ENCODE data around the gene PDE5A. TPM values are rescaled to one million over a fixed set of nuclear protein-coding genes. Genes with fewer than 3 reads are reported as not detected.
"Not testable (repeated sequence)": the region's sequence is repeated elsewhere in the genome, so short reads cannot be mapped to it uniquely, and the experiment has no call there.

PDE5A gene
- total RNA-seq, 5 donors from 2014 or later (not counting 1 experiment from before 2014, with no cell fraction given), result 1.1 to 2.3 (median 1.6) TPM

DNA sequence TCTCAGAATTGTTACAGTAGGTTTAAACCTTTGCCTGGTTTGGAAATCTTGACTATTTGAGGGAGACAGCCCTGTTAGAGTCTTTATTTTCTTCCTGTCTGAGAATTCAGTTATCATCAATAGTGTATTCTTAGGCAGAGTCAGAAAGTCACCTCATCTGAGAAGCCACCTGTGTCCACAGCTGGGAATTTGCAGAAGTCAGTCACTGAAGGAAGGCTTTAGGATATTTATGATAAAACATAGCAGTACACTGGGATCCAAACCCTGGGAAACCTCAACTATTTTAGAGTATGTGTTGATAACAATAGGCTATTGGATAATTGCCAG is 157.9 kb downstream of the PDE5A start:
- H3K27me3 Mint-ChIP-seq; H3K4me3 Mint-ChIP-seq; CTCF ChIA-PET; H3K9me3 ChIP-seq; POLR2A ChIA-PET; DNase-seq; H3K4me3 ChIP-seq (ENCODE audit: control insufficient read depth in 1 of 2, extremely low read depth in 1 of 2, low read length in 1 of 2); H3K27me3 ChIP-seq (replicated peaks in 1 of 2; ENCODE audit: control insufficient read depth in 2 of 2, extremely low read depth in 1 of 2, insufficient read depth in 2 of 2, low read length in 1 of 2); ATAC-seq (replicated peaks in 1 of 4); H3K27ac ChIP-seq (ENCODE audit: low read length); H3K4me1 ChIP-seq (ENCODE audit: control insufficient read depth in 1 of 2, extremely low read depth in 1 of 2, insufficient read depth in 2 of 2, low read length in 2 of 2); H3K4me1 Mint-ChIP-seq; H3K27ac Mint-ChIP-seq; H3K9me3 Mint-ChIP-seq: not testable (repeated sequence)
- peaks cover 41% of the 10 kb centered on the region for H3K36me3 Mint-ChIP-seq
- H3K36me3 ChIP-seq (ENCODE audit: control insufficient read depth in 2 of 2, extremely low read depth in 1 of 2, insufficient read depth in 1 of 2, low read length in 1 of 2), result peaks cover 0 to 25% of the 10 kb centered on the region in 2 donors

- H3K27me3 Mint-ChIP-seq; DNase-seq; H3K4me3 ChIP-seq (ENCODE audit: control insufficient read depth in 1 of 2, extremely low read depth in 1 of 2, low read length in 1 of 2); H3K27me3 ChIP-seq (replicated peaks in 1 of 2; ENCODE audit: control insufficient read depth in 2 of 2, extremely low read depth in 1 of 2, insufficient read depth in 2 of 2, low read length in 1 of 2); H3K4me3 Mint-ChIP-seq; H3K4me1 ChIP-seq (ENCODE audit: control insufficient read depth in 1 of 2, extremely low read depth in 1 of 2, insufficient read depth in 2 of 2, low read length in 2 of 2); H3K4me1 Mint-ChIP-seq; H3K27ac Mint-ChIP-seq; CTCF ChIA-PET; H3K9me3 ChIP-seq; POLR2A ChIA-PET; H3K9me3 Mint-ChIP-seq; H3K27ac ChIP-seq (ENCODE audit: low read length): not testable (repeated sequence)
- peak in 1 of 4 experiments; percentile 55 for ATAC-seq (replicated peaks in 1 of 4)
- 60% methylated on average over 1 of the region's 2 CpGs for WGBS (ENCODE audit: insufficient coverage)
- peaks cover 0 to 22% of the 10 kb centered on the region in 2 donors for H3K36me3 ChIP-seq (ENCODE audit: control insufficient read depth in 2 of 2, extremely low read depth in 1 of 2, insufficient read depth in 1 of 2, low read length in 1 of 2)
- H3K36me3 Mint-ChIP-seq, result peaks cover 41% of the 10 kb centered on the region
Observed at GRCh38 chr4:119470021-119470736, 158.4 kb downstream of the PDE5A start.

DNA sequence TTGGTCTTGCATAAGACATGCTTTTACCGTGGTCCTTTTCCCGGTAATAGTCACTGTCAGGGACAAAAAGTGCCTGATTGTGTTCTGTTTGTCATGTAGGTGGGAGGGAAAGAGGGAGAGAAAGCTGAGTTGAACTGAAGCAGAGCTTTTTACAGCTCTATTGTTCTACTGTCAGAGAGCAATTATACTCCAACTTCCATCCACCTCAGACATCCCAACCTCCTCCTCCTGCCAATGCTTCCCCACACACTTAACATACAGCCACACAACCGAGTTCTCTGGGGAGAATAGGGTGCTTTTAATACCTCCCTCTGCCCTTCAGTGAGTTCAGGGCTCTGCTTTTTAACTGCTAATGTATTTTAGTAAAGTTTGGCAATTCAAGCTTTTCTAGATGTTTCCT is 159.6 kb downstream of the PDE5A start:
- H3K4me3 Mint-ChIP-seq; H3K4me1 ChIP-seq (ENCODE audit: control insufficient read depth in 1 of 2, extremely low read depth in 1 of 2, insufficient read depth in 2 of 2, low read length in 2 of 2); H3K9me3 Mint-ChIP-seq; H3K27ac ChIP-seq (ENCODE audit: low read length); H3K9me3 ChIP-seq; POLR2A ChIA-PET; H3K27me3 ChIP-seq (replicated peaks in 1 of 2; ENCODE audit: control insufficient read depth in 2 of 2, extremely low read depth in 1 of 2, insufficient read depth in 2 of 2, low read length in 1 of 2); H3K4me3 ChIP-seq (ENCODE audit: control insufficient read depth in 1 of 2, extremely low read depth in 1 of 2, low read length in 1 of 2); H3K4me1 Mint-ChIP-seq; H3K27me3 Mint-ChIP-seq; ATAC-seq (replicated peaks in 1 of 4); H3K27ac Mint-ChIP-seq; DNase-seq; CTCF ChIA-PET: not testable (repeated sequence)
- peaks cover 38% of the 10 kb centered on the region for H3K36me3 Mint-ChIP-seq
- WGBS (ENCODE audit: insufficient coverage), result no CpG with 5 or more reads among the region's 3 CpGs
- H3K36me3 ChIP-seq (ENCODE audit: control insufficient read depth in 2 of 2, extremely low read depth in 1 of 2, insufficient read depth in 1 of 2, low read length in 1 of 2), result peaks cover 0 to 19% of the 10 kb centered on the region in 2 donors

GRCh38 chr4:119462733-119463132 is 165.9 kb downstream of the PDE5A start:
- H3K36me3 ChIP-seq (ENCODE audit: control insufficient read depth in 2 of 2, extremely low read depth in 1 of 2, insufficient read depth in 1 of 2, low read length in 1 of 2); H3K27me3 Mint-ChIP-seq; H3K4me3 Mint-ChIP-seq; H3K9me3 ChIP-seq; H3K27ac ChIP-seq (ENCODE audit: low read length); H3K4me1 ChIP-seq (ENCODE audit: control insufficient read depth in 1 of 2, extremely low read depth in 1 of 2, insufficient read depth in 2 of 2, low read length in 2 of 2); H3K27me3 ChIP-seq (replicated peaks in 1 of 2; ENCODE audit: control insufficient read depth in 2 of 2, extremely low read depth in 1 of 2, insufficient read depth in 2 of 2, low read length in 1 of 2); H3K9me3 Mint-ChIP-seq; CTCF ChIA-PET; H3K4me3 ChIP-seq (ENCODE audit: control insufficient read depth in 1 of 2, extremely low read depth in 1 of 2, low read length in 1 of 2); H3K4me1 Mint-ChIP-seq; POLR2A ChIA-PET: not testable (repeated sequence)
- H3K27ac Mint-ChIP-seq, result peak overlapping the region; percentile 41 to 43
- DNase-seq (peak in 28 of 35 experiments; percentile 9 to 61 (median 32)), ATAC-seq (replicated peaks in 1 of 4) (peak in 1 of 4 experiments; percentile 38)
- WGBS (ENCODE audit: insufficient coverage), result no CpG with 5 or more reads among the region's 3 CpGs
- peaks cover 21% of the 10 kb centered on the region for H3K36me3 Mint-ChIP-seq

- Mint-ChIP-seq H3K4me3 (peak overlapping the region; percentile 89 to 90 (median 90)), H3K27ac (peak overlapping the region in 1 of 2 donors; percentile 39), H3K4me1 (peaks cover 7 to 18% (median 14%) of the 10 kb centered on the region in 3 donors)
- Histone ChIP-seq H3K4me3 (ENCODE audit: control insufficient read depth in 1 of 2, extremely low read depth in 1 of 2, low read length in 1 of 2) (peak overlapping the region in 1 of 2 donors; percentile 38), H3K4me1 (ENCODE audit: control insufficient read depth in 1 of 2, extremely low read depth in 1 of 2, insufficient read depth in 2 of 2, low read length in 2 of 2) (peaks cover 0 to 14% of the 10 kb centered on the region in 2 experiments)
- not testable (repeated sequence) for ATAC-seq (replicated peaks in 1 of 4); H3K36me3 ChIP-seq (ENCODE audit: control insufficient read depth in 2 of 2, extremely low read depth in 1 of 2, insufficient read depth in 1 of 2, low read length in 1 of 2); DNase-seq; H3K27me3 Mint-ChIP-seq; H3K9me3 Mint-ChIP-seq; H3K36me3 Mint-ChIP-seq; H3K27ac ChIP-seq (ENCODE audit: low read length); H3K27me3 ChIP-seq (replicated peaks in 1 of 2; ENCODE audit: control insufficient read depth in 2 of 2, extremely low read depth in 1 of 2, insufficient read depth in 2 of 2, low read length in 1 of 2); H3K9me3 ChIP-seq
- 81% methylated on average over 8 of the region's 18 CpGs for WGBS (ENCODE audit: insufficient coverage)
- POLR2A ChIA-PET, result interaction anchor here (0.6 to 1.7 kb wide), 2 partner anchors 155 to 1617 kb away, joined by 6 to 10 read pairs; a partner anchor contains a TSS
- CTCF ChIA-PET, result interaction anchor here in 1 of 2 donors (0.6 kb wide), 1 partner anchor 1742 kb away, joined by 3 read pairs; no protein-coding TSS in a partner anchor
Observed at GRCh38 chr4:119455734-119456133, 172.9 kb downstream of the PDE5A start.

DNA sequence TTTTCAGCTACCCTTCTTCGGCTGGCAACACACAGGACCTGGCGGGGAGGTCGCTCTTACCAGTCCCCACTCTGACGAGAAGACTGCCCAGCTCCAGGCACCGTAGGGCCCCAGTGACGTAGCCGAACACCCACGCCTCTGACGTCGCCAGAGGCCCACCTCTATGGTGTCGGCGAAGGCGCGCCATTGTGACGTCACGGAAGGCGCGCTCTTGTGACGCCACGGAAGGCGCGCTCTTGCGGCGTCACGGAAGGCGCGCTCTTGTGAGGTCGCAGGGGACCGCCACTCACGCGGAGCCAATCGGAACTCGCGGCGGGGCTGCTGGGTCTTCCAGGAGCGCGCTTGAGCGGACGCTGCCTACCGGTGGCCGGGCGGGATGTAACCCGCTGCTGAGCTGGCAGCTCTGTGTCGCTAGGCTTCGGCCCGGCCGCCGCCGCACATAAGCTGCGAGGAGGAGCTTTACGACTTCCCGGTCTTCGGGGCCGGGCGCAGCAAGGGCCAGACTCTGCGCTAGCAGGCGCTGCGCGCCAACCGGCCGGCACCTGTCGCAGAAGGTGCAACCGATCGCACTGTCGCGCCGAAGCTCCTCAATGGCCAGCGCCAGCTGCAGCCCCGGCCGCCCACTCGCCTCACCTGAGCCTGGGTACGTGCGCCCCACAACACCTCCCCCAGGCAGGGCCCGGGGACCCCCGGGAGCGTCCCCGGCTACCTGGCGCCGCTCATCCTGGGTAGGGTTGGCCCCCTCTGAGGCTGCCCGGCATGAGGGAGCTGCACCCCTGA is 173.9 kb downstream of the PDE5A start:
- CTCF ChIA-PET, result interaction anchor here in 1 of 2 donors (0.6 to 1.1 kb wide), 3 partner anchors 413 to 1744 kb away, joined by 3 to 4 read pairs (median 3); no protein-coding TSS in a partner anchor
- DNase-seq (peak; percentile 82 to 100 (median 93)), ATAC-seq (replicated peaks in 1 of 4) (peak; percentile 97 to 99 (median 98))
- not testable (repeated sequence) for H3K27me3 ChIP-seq (replicated peaks in 1 of 2; ENCODE audit: control insufficient read depth in 2 of 2, extremely low read depth in 1 of 2, insufficient read depth in 2 of 2, low read length in 1 of 2); H3K36me3 Mint-ChIP-seq; H3K9me3 Mint-ChIP-seq; H3K27me3 Mint-ChIP-seq; H3K9me3 ChIP-seq; H3K36me3 ChIP-seq (ENCODE audit: control insufficient read depth in 2 of 2, extremely low read depth in 1 of 2, insufficient read depth in 1 of 2, low read length in 1 of 2)
- H3K27ac Mint-ChIP-seq, result peak overlapping the region; percentile 96 to 99
- under 1% methylated on average over 68 of the region's 80 CpGs for WGBS (ENCODE audit: insufficient coverage)
- H3K4me1 Mint-ChIP-seq, result peaks cover 7 to 18% (median 14%) of the 10 kb centered on the region in 3 donors
- H3K4me3 ChIP-seq (ENCODE audit: control insufficient read depth in 1 of 2, extremely low read depth in 1 of 2, low read length in 1 of 2), result peak overlapping the region; percentile 62 to 65
- POLR2A ChIA-PET, result interaction anchor here (0.6 to 1.7 kb wide), 5 partner anchors 154 to 1618 kb away, joined by 3 to 13 read pairs (median 6); partner anchors contain the start of gene USP53 (in 1 of the 2)
- peak overlapping the region; percentile 95 for H3K27ac ChIP-seq (ENCODE audit: low read length)
- H3K4me1 ChIP-seq (ENCODE audit: control insufficient read depth in 1 of 2, extremely low read depth in 1 of 2, insufficient read depth in 2 of 2, low read length in 2 of 2), result peaks cover 0 to 14% of the 10 kb centered on the region in 2 experiments
- peak overlapping the region; percentile 89 to 90 (median 90) for H3K4me3 Mint-ChIP-seq

Data from T-cell (primary cell).